DND-41 (cell line): ENCODE data around the gene ALG11.

ENCODE experiments used
- ATAC-seq: fragments of 200-7000 bp; cut with Tn5 transposase; 3 replicates; pipeline ENCODE4 v1.9.1; 2021; ENCODE audit warnings: low read depth; ENCODE audit not compliant: insufficient read depth
- DNase-seq: peaks from one replicate; pipeline ENCODE4 v3.0.0-alpha.2; 2020
- H2AFZ ChIP-seq: 2 replicates; pipeline ENCODE4 v1.6.0; 2012; ENCODE audit warnings: low read depth, low read length
- H3K27ac ChIP-seq: 2 replicates; pipeline ENCODE4 v1.5.1; 2012; ENCODE audit warnings: low read length, inconsistent platforms
- H3K27me3 ChIP-seq: fragments of 200-600 bp; sonication (generic); 2 replicates; pipeline ENCODE4 v1.6.0; 2012; ENCODE audit warnings: low read length, mild to moderate bottlenecking, inconsistent platforms; ENCODE audit not compliant: insufficient read depth, poor library complexity
- H3K36me3 ChIP-seq: 2 replicates; pipeline ENCODE4 v1.5.1; 2012; ENCODE audit warnings: low read length, inconsistent platforms; ENCODE audit not compliant: insufficient read depth
- H3K4me1 ChIP-seq: 2 replicates; pipeline ENCODE4 v1.5.1; 2012; ENCODE audit warnings: mild to moderate bottlenecking, low read length; ENCODE audit not compliant: insufficient read depth
- H3K4me2 ChIP-seq: 2 replicates; pipeline ENCODE4 v1.6.0; 2012; ENCODE audit warnings: mild to moderate bottlenecking, moderate library complexity, low read length, inconsistent platforms; ENCODE audit not compliant: insufficient read depth
- H3K4me3 ChIP-seq, 2 experiments: fragments of 200-600 bp in 1 of 2; shearing (Covaris generic) in 1 of 2; 2 replicates each; pipeline ENCODE4 v1.5.1; 2012 to 2016; ENCODE audit warnings: inconsistent platforms in 2 of 2, low read length in 2 of 2, mild to moderate bottlenecking in 2 of 2, low read depth in 1 of 2, moderate library complexity in 1 of 2
- H3K79me2 ChIP-seq: 2 replicates; pipeline ENCODE4 v1.6.0; 2012; ENCODE audit warnings: low read length, inconsistent platforms; ENCODE audit not compliant: insufficient read depth
- H3K9ac ChIP-seq: 2 replicates; pipeline ENCODE4 v1.6.0; 2012; ENCODE audit warnings: low read depth, mild to moderate bottlenecking, inconsistent platforms, low read length, moderate library complexity
- H3K9me3 ChIP-seq: 2 replicates; pipeline ENCODE4 v1.5.1; 2012; ENCODE audit warnings: low read length, moderate library complexity, mild to moderate bottlenecking, inconsistent platforms; ENCODE audit not compliant: insufficient read depth, severe bottlenecking
- H4K20me1 ChIP-seq: 2 replicates; pipeline ENCODE4 v1.6.0; 2012; ENCODE audit warnings: low read length; ENCODE audit not compliant: insufficient read depth
- CTCF ChIP-seq: IDR thresholded peaks from 2 replicates; pipeline ENCODE4 v1.5.1; 2012; ENCODE audit warnings: borderline replicate concordance, low read length, moderate library complexity, mild to moderate bottlenecking; ENCODE audit not compliant: poor library complexity, severe bottlenecking; ENCODE audit errors: extremely low read depth
- EZH2 ChIP-seq: IDR thresholded peaks from 3 replicates; pipeline ENCODE4 v1.6.1; 2012; ENCODE audit warnings: borderline replicate concordance, low read depth, mild to moderate bottlenecking, moderate library complexity, low read length, inconsistent platforms; ENCODE audit not compliant: severe bottlenecking

The ALG11 gene

DNA sequence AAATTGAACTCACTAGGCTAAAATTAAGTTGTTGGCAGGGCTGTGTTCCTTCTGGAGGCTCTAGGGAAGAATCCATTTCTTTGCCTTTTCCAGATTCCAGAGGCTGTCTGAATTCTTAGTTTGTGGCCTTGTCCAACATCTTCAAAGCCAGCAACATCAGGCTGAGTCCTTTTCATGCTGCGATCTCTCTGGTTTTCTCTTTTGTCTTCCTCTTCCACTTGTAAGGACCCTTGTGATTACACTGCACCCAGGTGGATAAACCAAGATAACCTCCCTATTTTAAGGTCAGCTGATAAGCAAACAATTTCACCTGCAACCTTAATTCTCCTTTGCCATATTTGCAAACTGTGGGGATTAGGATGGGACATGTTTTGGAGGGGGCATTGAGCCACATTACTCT, 23.8 kb downstream of the ALG11 start:
- Histone ChIP-seq H3K27me3 (no peaks in the 10 kb centered on the region), H3K4me2 (no peak overlapping the region), H3K36me3 (no peaks in the 10 kb centered on the region), H3K4me1 (no peaks in the 10 kb centered on the region), H3K4me3 (no peak overlapping the region), H4K20me1 (peaks cover 4% of the 10 kb centered on the region; the same call in 1 of the 2 replicates), H3K9me3 (no peaks in the 10 kb centered on the region), H2AFZ (no peak overlapping the region), H3K9ac (no peak overlapping the region), H3K27ac (no peak overlapping the region), H3K79me2 (no peaks in the 10 kb centered on the region)
- TF ChIP-seq EZH2, result no peak
- TF ChIP-seq CTCF, result no peak
- no peak for DNase-seq
- no peak for ATAC-seq

DNA sequence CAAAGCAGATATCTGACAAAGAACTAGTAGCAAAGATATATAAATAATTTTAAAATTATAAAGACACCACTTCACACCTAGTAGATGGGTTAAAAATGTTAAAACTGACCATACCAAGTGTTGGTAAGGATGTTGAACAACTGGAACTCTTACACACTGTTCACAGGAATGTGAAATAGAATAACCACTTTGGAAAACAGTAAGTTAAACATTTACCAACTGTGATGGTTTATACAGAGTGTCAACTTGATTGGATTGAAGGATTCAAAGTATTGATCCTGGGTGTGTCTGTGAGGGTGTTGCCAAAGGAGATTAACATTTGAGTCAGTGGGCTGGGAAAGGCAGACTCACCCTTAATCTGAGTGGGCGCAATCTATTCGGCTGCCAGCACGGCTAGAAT, 31.5 kb downstream of the ALG11 start:
- Histone ChIP-seq H3K27me3 (no peaks in the 10 kb centered on the region), H3K27ac (no peak overlapping the region), H3K4me3 (no peak overlapping the region), H4K20me1 (no peaks in the 10 kb centered on the region), H3K4me2 (no peak overlapping the region), H3K9ac (no peak overlapping the region), H3K4me1 (no peaks in the 10 kb centered on the region), H3K79me2 (no peaks in the 10 kb centered on the region), H3K36me3 (no peaks in the 10 kb centered on the region), H2AFZ (no peak overlapping the region), H3K9me3 (no peaks in the 10 kb centered on the region)
- TF ChIP-seq CTCF, result no peak
- no peak for TF ChIP-seq EZH2
- no peak for DNase-seq
- no peak for ATAC-seq

DNA sequence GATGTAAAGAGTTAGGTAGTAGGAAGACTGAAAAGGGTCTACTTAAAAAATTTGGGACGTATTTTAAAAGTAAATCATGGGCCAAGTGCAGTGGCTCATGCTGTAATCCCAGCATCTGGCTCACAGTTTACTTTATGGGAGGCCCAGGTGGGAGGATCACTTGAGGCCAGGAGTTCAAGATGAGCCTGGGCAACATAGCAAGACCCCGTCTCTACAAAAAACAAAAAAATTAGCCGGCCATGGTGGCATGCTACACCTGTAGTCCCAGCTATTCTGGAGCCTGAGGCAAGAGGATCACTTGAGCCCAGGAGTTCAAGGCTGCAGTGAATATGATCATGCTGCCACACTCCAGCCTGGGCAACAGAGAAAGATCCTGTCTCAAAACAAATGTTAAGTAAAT, 35.3 kb downstream of the ALG11 start:
- Histone ChIP-seq H3K4me2 (no peak overlapping the region), H3K9ac (no peak overlapping the region), H3K79me2 (no peaks in the 10 kb centered on the region), H2AFZ (no peak overlapping the region), H3K27me3 (no peaks in the 10 kb centered on the region), H4K20me1 (no peaks in the 10 kb centered on the region), H3K4me1 (no peaks in the 10 kb centered on the region), H3K27ac (no peak overlapping the region), H3K36me3 (no peaks in the 10 kb centered on the region), H3K9me3 (no peaks in the 10 kb centered on the region), H3K4me3 (no peak overlapping the region)
- TF ChIP-seq CTCF (no peak), EZH2 (no peak)
- ATAC-seq (no peak), DNase-seq (no peak)

- H3K9me3 ChIP-seq, result no peaks in the 10 kb centered on the region
- no peaks in the 10 kb centered on the region for H3K36me3 ChIP-seq
- H3K4me1 ChIP-seq, result no peaks in the 10 kb centered on the region
- no peak for TF ChIP-seq EZH2
- no peak for TF ChIP-seq CTCF
- no peak for DNase-seq
- H2AFZ ChIP-seq, result no peak overlapping the region
- no peak overlapping the region for H3K27ac ChIP-seq
- H3K4me2 ChIP-seq, result no peak overlapping the region
- H3K27me3 ChIP-seq, result no peaks in the 10 kb centered on the region
- H3K9ac ChIP-seq, result no peak overlapping the region
- H3K79me2 ChIP-seq, result no peaks in the 10 kb centered on the region
- no peak for ATAC-seq
- no peaks in the 10 kb centered on the region for H4K20me1 ChIP-seq
- no peak overlapping the region for H3K4me3 ChIP-seq
These were observed 36.3 kb downstream of the ALG11 start for GRCh38 chr13:52048516-52048915.
